H1 (cell line): Measurements from ENCODE around the gene RPP25. TPM values are rescaled to one million over a fixed set of nuclear protein-coding genes. Genes with fewer than 3 reads are reported as not detected.

Source experiments
- CBX5 ChIP-seq: fragments of 300-800, 300-1000 bp; sonication (generic); IDR thresholded peaks from 2 replicates; pipeline ENCODE4 v1.7.1; 2016; ENCODE audit warnings: antibody characterized with exemption, low read length, low read depth
- EGR1 ChIP-seq: IDR thresholded peaks from 2 replicates; pipeline ENCODE4 v1.6.1; 2011; ENCODE audit warnings: low read depth, low read length, borderline replicate concordance
- EZH2 ChIP-seq: fragments of 200-600 bp; sonication (generic); IDR thresholded peaks from 2 replicates; pipeline ENCODE4 v1.7.1; 2012; ENCODE audit warnings: low read depth, mild to moderate bottlenecking, moderate library complexity, low read length, inconsistent platforms; ENCODE audit not compliant: severe bottlenecking
- HDAC2 ChIP-seq, 2 experiments: fragments of 300-600 bp in 1 of 2; sonication (generic) in 1 of 2; IDR thresholded peaks; 2 replicates each; pipeline ENCODE4 v1.6.1; 2011 to 2012; ENCODE audit warnings: low read depth in 2 of 2, low read length in 2 of 2, mild to moderate bottlenecking in 2 of 2, moderate library complexity in 2 of 2, borderline replicate concordance in 1 of 2, inconsistent platforms in 1 of 2
- JUND ChIP-seq: IDR thresholded peaks from 2 replicates; pipeline ENCODE4 v1.6.1; 2011; ENCODE audit warnings: mild to moderate bottlenecking, improper control_type of control experiment, low read length
- KDM5A ChIP-seq: fragments of 200-600 bp; IDR thresholded peaks from 2 replicates; pipeline ENCODE4 v1.7.1; 2012; ENCODE audit warnings: mild to moderate bottlenecking, low read length, inconsistent platforms, mixed read lengths
- NANOG ChIP-seq: IDR thresholded peaks from 2 replicates; pipeline ENCODE4 v1.6.1; 2011; ENCODE audit warnings: low read length, low read depth, mild to moderate bottlenecking, inconsistent platforms; ENCODE audit not compliant: insufficient read depth, poor library complexity, severe bottlenecking
- POLR2A ChIP-seq, 2 experiments: IDR thresholded peaks; 1 replicate in 1 of 2; 2 replicates in 1 of 2; pipeline ENCODE4 v1.6.1; 2011; ENCODE audit warnings: low read depth in 2 of 2, low read length in 2 of 2, mild to moderate bottlenecking in 2 of 2; ENCODE audit errors: control extremely low read depth in 1 of 2
- RFX5 ChIP-seq: IDR thresholded peaks from 2 replicates; pipeline ENCODE4 v1.6.1; 2011; ENCODE audit warnings: low read depth, low read length, improper control_type of control experiment, borderline replicate concordance
- SIX5 ChIP-seq: IDR thresholded peaks from 2 replicates; pipeline ENCODE4 v1.6.1; 2011; ENCODE audit warnings: mild to moderate bottlenecking, low read depth, low read length
- SP1 ChIP-seq: IDR thresholded peaks from 2 replicates; pipeline ENCODE4 v1.6.1; 2011; ENCODE audit warnings: low read depth, low read length
- SP4 ChIP-seq: IDR thresholded peaks from 2 replicates; pipeline ENCODE4 v1.6.1; 2012; ENCODE audit warnings: low read length, inconsistent platforms
- TBP ChIP-seq: IDR thresholded peaks from 2 replicates; pipeline ENCODE4 v1.6.1; 2011; ENCODE audit warnings: low read depth, low read length, improper control_type of control experiment
- TCF12 ChIP-seq: IDR thresholded peaks from 2 replicates; pipeline ENCODE4 v1.6.1; 2011; ENCODE audit warnings: low read depth, mild to moderate bottlenecking, low read length
- YY1 ChIP-seq: IDR thresholded peaks from 2 replicates; pipeline ENCODE4 v1.6.1; 2011; ENCODE audit warnings: low read depth, mild to moderate bottlenecking, low read length
- polyA plus RNA-seq, 7 experiments: library from polyadenylated mRNA; depleted of rRNA in 3 of 7; stranded (reverse) in 5 of 7; unstranded in 2 of 7; fragments of >200 nt in 5 of 7; fragments of 200-250 nt in 2 of 7; gene quantifications; 1 replicate in 5 of 7; 2 replicates in 1 of 7; 4 replicates in 1 of 7; pipeline versions ENCODE4 v1.2.1 to v1.2.3, GENCODE V29; 2011 to 2013; ENCODE audit warnings: missing spikeins in 2 of 7, mixed read lengths in 2 of 7
- total RNA-seq: library from RNA; stranded (reverse); fragmentation: NEBNext Ultra II Directional; extraction: Animal tissue kit (Norgen Biotek cat#: 25700); gene quantifications from 2 replicates; pipeline ENCODE4 v1.2.1, GENCODE V29; 2021
- TF ChIP-seq, protein P1 (sequence below): IDR thresholded peaks from 2 replicates; pipeline ENCODE4 v1.6.1; 2012; ENCODE audit warnings: low read length, inconsistent platforms
- TF ChIP-seq, protein P2 (sequence below), 3 experiments: IDR thresholded peaks; 1 replicate in 2 of 3; 2 replicates in 1 of 3; pipeline versions ENCODE4 v1.5.1 to v1.6.1; 2011; ENCODE audit warnings: low read length in 3 of 3, mild to moderate bottlenecking in 3 of 3, inconsistent platforms in 2 of 3, low read depth in 1 of 3, moderate library complexity in 1 of 3; ENCODE audit not compliant: insufficient read depth in 1 of 3; ENCODE audit errors: control extremely low read depth in 1 of 3
- TF ChIP-seq, protein P3 (sequence below): IDR thresholded peaks from 2 replicates; pipeline ENCODE4 v1.6.1; 2011; ENCODE audit warnings: low read depth, mild to moderate bottlenecking, low read length; ENCODE audit not compliant: insufficient read depth
- TF ChIP-seq, protein P4 (sequence below): IDR thresholded peaks from 2 replicates; pipeline ENCODE4 v1.6.1; 2012; ENCODE audit warnings: inconsistent platforms

Gene RPP25
- total and polyA plus RNA-seq, 2 of the 8 experiments (the other 6 are each of a cell fraction or from before 2014, with no cell fraction given) = 17.4 to 19.8 TPM

DNA sequence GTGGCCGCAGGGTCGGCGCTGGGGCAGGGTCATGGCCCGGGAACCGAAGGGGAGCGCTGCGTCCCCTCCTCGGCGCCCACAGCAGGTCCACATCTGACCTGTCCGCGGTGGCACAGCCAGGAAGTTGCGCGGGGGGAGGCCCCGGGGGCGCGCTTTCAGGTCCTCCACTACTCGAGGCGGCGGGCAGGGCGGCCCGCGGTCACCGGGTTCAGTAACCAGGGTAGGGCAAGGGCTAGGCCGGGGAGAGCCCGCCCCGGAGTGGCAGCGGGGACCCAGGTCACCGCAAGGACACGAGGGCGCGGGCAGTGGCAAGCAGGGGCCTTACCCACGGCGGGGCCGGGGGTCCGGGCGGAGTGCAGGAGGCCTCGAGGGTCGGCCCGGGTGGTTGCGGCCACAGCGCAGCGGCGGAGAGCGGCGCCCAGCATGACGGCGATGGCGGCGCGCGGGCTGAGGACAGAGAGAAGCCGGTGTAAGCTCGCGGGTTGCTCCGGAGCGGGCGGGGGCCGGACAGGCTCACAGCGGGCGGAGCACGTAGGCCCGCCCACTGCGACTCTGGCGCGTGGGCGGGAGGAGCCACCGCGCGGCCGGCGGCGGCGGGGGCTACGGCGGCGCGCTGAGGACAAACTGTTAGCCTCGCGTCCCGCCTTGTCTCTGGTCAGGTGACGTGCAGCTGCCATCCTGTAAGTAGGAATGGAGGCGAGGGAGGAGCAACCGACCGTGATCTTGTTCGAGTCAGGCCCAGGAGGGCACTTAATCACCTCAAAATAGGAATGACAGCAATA, 18.8 kb downstream of the RPP25 start, which contains the start of gene COX5A (continued):
- TF ChIP-seq NANOG (no peak), JUND (no peak), YY1 (peak; percentile 76), EZH2 (no peak), EGR1 (peak; percentile 99), SIX5 (no peak), KDM5A (0 out of 2 replicates have a peak, but pooled peaks have one; percentile 44), SP4 (no peak), HDAC2 (IDR thresholded peaks at IDR 0.05; ENCODE audit: borderline replicate concordance in 1 of 2, low read depth in 2 of 2, low read length in 2 of 2) (peak in 1 of 2 experiments; percentile 78; a peak in 1 of 4 replicates), TCF12 (0 out of 2 replicates have a peak, but pooled peaks have one; percentile 28), CBX5 (no peak), SP1 (no peak), RFX5 (no peak), TBP (peak; percentile 78; the same call in 1 of the 2 replicates), POLR2A (IDR thresholded peaks at IDR 0.05; ENCODE audit: control extremely low read depth in 1 of 2, low read depth in 2 of 2, low read length in 2 of 2) (peak; percentile 72 to 73)
- TF ChIP-seq, protein P1, sequence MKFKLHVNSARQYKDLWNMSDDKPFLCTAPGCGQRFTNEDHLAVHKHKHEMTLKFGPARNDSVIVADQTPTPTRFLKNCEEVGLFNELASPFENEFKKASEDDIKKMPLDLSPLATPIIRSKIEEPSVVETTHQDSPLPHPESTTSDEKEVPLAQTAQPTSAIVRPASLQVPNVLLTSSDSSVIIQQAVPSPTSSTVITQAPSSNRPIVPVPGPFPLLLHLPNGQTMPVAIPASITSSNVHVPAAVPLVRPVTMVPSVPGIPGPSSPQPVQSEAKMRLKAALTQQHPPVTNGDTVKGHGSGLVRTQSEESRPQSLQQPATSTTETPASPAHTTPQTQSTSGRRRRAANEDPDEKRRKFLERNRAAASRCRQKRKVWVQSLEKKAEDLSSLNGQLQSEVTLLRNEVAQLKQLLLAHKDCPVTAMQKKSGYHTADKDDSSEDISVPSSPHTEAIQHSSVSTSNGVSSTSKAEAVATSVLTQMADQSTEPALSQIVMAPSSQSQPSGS = no peak
- TF ChIP-seq, protein P2, sequence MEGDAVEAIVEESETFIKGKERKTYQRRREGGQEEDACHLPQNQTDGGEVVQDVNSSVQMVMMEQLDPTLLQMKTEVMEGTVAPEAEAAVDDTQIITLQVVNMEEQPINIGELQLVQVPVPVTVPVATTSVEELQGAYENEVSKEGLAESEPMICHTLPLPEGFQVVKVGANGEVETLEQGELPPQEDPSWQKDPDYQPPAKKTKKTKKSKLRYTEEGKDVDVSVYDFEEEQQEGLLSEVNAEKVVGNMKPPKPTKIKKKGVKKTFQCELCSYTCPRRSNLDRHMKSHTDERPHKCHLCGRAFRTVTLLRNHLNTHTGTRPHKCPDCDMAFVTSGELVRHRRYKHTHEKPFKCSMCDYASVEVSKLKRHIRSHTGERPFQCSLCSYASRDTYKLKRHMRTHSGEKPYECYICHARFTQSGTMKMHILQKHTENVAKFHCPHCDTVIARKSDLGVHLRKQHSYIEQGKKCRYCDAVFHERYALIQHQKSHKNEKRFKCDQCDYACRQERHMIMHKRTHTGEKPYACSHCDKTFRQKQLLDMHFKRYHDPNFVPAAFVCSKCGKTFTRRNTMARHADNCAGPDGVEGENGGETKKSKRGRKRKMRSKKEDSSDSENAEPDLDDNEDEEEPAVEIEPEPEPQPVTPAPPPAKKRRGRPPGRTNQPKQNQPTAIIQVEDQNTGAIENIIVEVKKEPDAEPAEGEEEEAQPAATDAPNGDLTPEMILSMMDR (IDR thresholded peaks at IDR 0.05; ENCODE audit: control extremely low read depth in 1 of 3, insufficient read depth in 1 of 3, low read depth in 1 of 3, low read length in 3 of 3) = no peak
- TF ChIP-seq, protein P3, sequence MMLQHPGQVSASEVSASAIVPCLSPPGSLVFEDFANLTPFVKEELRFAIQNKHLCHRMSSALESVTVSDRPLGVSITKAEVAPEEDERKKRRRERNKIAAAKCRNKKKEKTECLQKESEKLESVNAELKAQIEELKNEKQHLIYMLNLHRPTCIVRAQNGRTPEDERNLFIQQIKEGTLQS = no peak; the same call in 1 of the 2 replicates
- TF ChIP-seq, protein P4, sequence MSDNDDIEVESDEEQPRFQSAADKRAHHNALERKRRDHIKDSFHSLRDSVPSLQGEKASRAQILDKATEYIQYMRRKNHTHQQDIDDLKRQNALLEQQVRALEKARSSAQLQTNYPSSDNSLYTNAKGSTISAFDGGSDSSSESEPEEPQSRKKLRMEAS = peak; percentile 79
